GM19463 (cell line): ENCODE results near the gene NUDT19.

Source experiments
- ATAC-seq: cut with Tn5 transposase; IDR thresholded peaks from one replicate; pipeline ENCODE4 v1.9.1; 2021; ENCODE audit warnings: mild to moderate bottlenecking, moderate library complexity; ENCODE audit not compliant: unreplicated experiment

NUDT19 gene

GRCh38 chr19:32757189-32757588 lies 65.6 kb downstream of the NUDT19 start:
- ATAC-seq = no peak
